Measurements from ENCODE around the gene GCH1. TPM values are rescaled to one million over a fixed set of nuclear protein-coding genes. Genes with fewer than 3 reads are reported as not detected.

Gene GCH1
- total RNA-seq, 2 experiments from 2014 or later = 35.4 to 38.1 TPM

DNA sequence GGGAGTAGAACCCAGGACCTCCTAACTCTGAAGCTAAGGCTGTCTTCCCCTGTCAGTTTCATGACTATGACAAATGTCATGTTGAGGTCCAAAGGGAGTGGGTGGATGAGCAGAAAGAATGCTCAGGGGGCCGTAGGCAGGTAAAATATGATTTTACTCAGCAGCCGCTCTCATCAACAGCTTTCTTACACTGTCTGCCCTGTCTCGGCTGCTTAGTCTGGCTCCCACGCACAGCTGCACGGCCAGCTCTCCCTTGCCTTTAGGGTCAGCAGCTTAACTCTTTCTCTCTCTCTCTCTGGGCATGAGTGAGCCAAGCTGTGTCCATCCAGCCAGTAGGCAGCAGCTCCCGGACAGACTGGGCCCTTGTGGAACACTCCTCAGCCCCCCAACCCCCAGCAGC lies 95.2 kb downstream of the GCH1 start:
- intact Hi-C loops (cut with micrococcal nuclease) = no loop called here
- POLR2A ChIA-PET = interaction anchor here (1.5 kb wide), 1 partner anchor 15 kb away, joined by 3 read pairs; no protein-coding TSS in a partner anchor

DNA sequence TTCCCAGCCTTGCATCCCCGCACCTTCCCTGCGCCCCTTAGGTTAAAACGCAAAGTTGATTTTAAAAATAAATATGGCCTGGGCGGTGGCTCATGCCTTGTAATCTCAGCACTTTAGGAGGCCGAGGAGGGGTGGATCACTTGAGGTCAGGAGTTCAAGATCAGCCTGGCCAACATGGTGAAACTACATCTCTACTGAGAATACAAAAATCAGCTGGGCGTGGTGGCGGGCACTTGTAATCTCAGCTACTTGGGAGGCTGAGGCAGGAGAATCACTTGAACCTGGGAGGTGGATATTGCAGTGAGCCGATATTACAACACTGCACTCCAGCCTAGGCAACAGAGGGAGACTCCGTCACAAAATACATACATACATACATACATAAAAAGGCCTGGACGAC lies 96.0 kb downstream of the GCH1 start:
- ChIA-PET CTCF (interaction anchor here (0.6 to 10.9 kb wide), 21 partner anchors 7 to 323 kb away, joined by 3 to 93 read pairs (median 4); partner anchors contain the start of gene SAMD4A), POLR2A (no interaction called here)
- DNase-seq (no peak), ATAC-seq (no peak)
- Mint-ChIP-seq H3K27me3 (peaks cover 20% of the 10 kb centered on the region), H3K27ac (no peak overlapping the region), H3K36me3 (ENCODE audit: low read depth) (no peaks in the 10 kb centered on the region), H3K4me1 (ENCODE audit: low read depth) (peaks cover 2% of the 10 kb centered on the region), H3K9me3 (no peaks in the 10 kb centered on the region), H3K4me3 (no peak overlapping the region)
- TF ChIP-seq, protein P1, sequence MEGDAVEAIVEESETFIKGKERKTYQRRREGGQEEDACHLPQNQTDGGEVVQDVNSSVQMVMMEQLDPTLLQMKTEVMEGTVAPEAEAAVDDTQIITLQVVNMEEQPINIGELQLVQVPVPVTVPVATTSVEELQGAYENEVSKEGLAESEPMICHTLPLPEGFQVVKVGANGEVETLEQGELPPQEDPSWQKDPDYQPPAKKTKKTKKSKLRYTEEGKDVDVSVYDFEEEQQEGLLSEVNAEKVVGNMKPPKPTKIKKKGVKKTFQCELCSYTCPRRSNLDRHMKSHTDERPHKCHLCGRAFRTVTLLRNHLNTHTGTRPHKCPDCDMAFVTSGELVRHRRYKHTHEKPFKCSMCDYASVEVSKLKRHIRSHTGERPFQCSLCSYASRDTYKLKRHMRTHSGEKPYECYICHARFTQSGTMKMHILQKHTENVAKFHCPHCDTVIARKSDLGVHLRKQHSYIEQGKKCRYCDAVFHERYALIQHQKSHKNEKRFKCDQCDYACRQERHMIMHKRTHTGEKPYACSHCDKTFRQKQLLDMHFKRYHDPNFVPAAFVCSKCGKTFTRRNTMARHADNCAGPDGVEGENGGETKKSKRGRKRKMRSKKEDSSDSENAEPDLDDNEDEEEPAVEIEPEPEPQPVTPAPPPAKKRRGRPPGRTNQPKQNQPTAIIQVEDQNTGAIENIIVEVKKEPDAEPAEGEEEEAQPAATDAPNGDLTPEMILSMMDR (IDR thresholded peaks at IDR 0.05) = no peak
- intact Hi-C loops (cut with micrococcal nuclease) = no loop called here

More for the DNA sequence above, 95.2 kb downstream of the GCH1 start:
- peaks cover 2% of the 10 kb centered on the region for H3K4me1 Mint-ChIP-seq (ENCODE audit: low read depth)
- ATAC-seq (no peak), DNase-seq (no peak)
- H3K27ac Mint-ChIP-seq = no peak overlapping the region
- no peaks in the 10 kb centered on the region for H3K36me3 Mint-ChIP-seq (ENCODE audit: low read depth)
- no peak overlapping the region for H3K4me3 Mint-ChIP-seq
- no peaks in the 10 kb centered on the region for H3K9me3 Mint-ChIP-seq
- CTCF ChIA-PET = interaction anchor here (4.8 to 10.9 kb wide), 3 partner anchors 23 to 242 kb away, joined by 37 to 93 read pairs (median 82); partner anchors contain the start of gene SAMD4A
- TF ChIP-seq, protein P1 (IDR thresholded peaks at IDR 0.05) = no peak
- peaks cover 20% of the 10 kb centered on the region for H3K27me3 Mint-ChIP-seq

DNA sequence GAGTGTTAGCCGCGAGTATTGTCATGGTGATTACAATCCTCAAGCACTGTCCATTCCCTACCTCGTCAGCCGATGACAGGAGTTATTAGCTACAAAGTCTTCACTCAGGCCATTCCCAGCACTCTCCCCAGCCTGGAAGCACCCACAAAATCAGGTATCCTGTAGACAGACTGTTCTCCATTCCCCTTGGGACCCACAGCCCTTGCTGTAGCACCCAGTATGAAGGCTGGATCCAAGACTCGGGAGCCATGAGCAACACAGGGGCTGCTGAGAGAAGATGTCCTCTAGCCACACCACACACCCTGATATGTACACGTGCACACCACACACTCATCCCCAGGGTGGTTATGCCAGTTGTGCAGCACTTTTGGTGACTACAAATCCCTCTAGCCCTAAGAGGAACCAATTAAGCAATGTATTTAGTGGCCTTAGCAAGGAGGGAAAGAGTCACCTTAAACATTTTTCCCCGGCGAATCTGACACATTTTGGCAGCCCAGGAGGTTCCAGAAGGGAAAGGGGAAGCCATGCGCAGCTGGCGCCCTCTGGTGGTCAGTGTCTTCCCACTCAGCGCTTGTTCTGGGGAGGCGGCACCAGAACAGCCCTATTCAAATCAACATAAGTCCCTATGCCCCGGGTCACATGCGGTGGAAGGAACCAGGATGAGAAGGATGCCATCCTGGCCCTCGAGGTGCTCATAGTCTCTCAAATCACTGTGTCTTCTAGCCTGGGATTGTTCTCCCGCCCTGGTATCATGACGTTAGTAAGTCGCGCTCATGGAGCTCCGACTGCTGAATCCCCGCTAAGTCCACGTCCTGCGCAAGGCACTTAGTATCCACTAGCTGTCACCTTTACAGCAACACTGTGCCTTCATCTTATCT lies 96.9 kb downstream of the GCH1 start:
- DNase-seq (peak; percentile 86), ATAC-seq (peak; percentile 88)
- peaks cover 2% of the 10 kb centered on the region for H3K4me1 Mint-ChIP-seq (ENCODE audit: low read depth)
- ChIA-PET CTCF (interaction anchor here (0.6 to 10.9 kb wide), 28 partner anchors 8 to 322 kb away, joined by 3 to 93 read pairs (median 3); partner anchors contain the start of gene SAMD4A), POLR2A (no interaction called here)
- peaks cover 20% of the 10 kb centered on the region for H3K27me3 Mint-ChIP-seq
- TF ChIP-seq, protein P1 (IDR thresholded peaks at IDR 0.05) = peak; percentile 93
- no peak overlapping the region for H3K4me3 Mint-ChIP-seq
- no peak overlapping the region for H3K27ac Mint-ChIP-seq
- H3K9me3 Mint-ChIP-seq = no peaks in the 10 kb centered on the region
- intact Hi-C loops (cut with micrococcal nuclease) = loop anchor here (2.0 kb wide), 1 partner anchor 29 kb away; no protein-coding TSS in a partner anchor
- H3K36me3 Mint-ChIP-seq (ENCODE audit: low read depth) = no peaks in the 10 kb centered on the region

DNA sequence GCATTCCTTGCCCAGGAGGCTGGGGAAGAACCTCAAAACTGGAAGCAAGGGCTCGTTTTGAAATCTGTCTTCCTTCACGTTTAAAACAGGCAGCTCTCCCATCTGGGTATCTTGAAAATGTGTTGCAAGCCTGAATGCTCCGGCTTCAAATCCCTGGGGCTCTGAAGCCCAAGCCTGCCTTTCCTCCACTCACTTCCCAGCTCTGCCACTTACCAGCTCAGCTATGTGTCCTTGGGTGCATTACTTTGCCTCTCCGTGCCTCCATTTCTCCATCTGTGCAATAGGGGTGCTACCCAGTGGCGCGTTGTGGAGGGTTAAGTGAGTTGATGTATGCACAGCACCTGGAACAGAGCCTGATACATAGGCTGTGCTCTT lies 97.6 kb downstream of the GCH1 start:
- TF ChIP-seq, protein P1 (IDR thresholded peaks at IDR 0.05) = no peak
- peaks cover 23% of the 10 kb centered on the region for H3K27me3 Mint-ChIP-seq
- POLR2A ChIA-PET = no interaction called here
- ATAC-seq (no peak), DNase-seq (no peak)
- H3K36me3 Mint-ChIP-seq (ENCODE audit: low read depth) = no peaks in the 10 kb centered on the region
- no peaks in the 10 kb centered on the region for H3K9me3 Mint-ChIP-seq
- H3K4me1 Mint-ChIP-seq (ENCODE audit: low read depth) = peaks cover 2% of the 10 kb centered on the region
- intact Hi-C loops (cut with micrococcal nuclease) = loop anchor here (2.0 kb wide), 1 partner anchor 28 kb away; no protein-coding TSS in a partner anchor
- CTCF ChIA-PET = interaction anchor here (1.1 to 10.9 kb wide), 16 partner anchors 9 to 322 kb away, joined by 3 to 93 read pairs (median 5); partner anchors contain the start of gene SAMD4A
- no peak overlapping the region for H3K27ac Mint-ChIP-seq
- H3K4me3 Mint-ChIP-seq = no peak overlapping the region

Measured in activated CD8-positive, alpha-beta T cell treated with anti-CD3 and anti-CD28 coated beads for 36 hours (primary cell).